KOPT-K1 (cell line): Measurements from ENCODE around the gene ZNF584.

Experiments
- H3K27ac ChIP-seq: fragments of 200-600 bp; sonication (generic); 2 replicates; pipeline ENCODE4 v1.5.1; 2016; ENCODE audit warnings: antibody characterized with exemption, mild to moderate bottlenecking, low read depth, low read length; ENCODE audit not compliant: poor library complexity, severe bottlenecking
- H3K36me3 ChIP-seq: fragments of 200-600 bp; sonication (generic); 2 replicates; pipeline ENCODE4 v1.5.1; 2017; ENCODE audit warnings: antibody characterized with exemption, mild to moderate bottlenecking, low read length, moderate library complexity; ENCODE audit not compliant: insufficient read depth
- H3K9me3 ChIP-seq: fragments of 200-600 bp; sonication (generic); 2 replicates; pipeline ENCODE4 v1.5.1; 2017; ENCODE audit warnings: antibody characterized with exemption, low read length, mild to moderate bottlenecking; ENCODE audit not compliant: insufficient read depth, poor library complexity, severe bottlenecking

The ZNF584 gene

GRCh38 chr19:58455306-58455705, 46.9 kb downstream of the ZNF584 start:
- no peak overlapping the region for H3K27ac ChIP-seq
- peaks cover 5% of the 10 kb centered on the region for H3K9me3 ChIP-seq
- peaks cover 29% of the 10 kb centered on the region for H3K36me3 ChIP-seq

- H3K36me3 ChIP-seq: peaks cover 29% of the 10 kb centered on the region
- H3K27ac ChIP-seq: no peak overlapping the region
- no peaks in the 10 kb centered on the region for H3K9me3 ChIP-seq
These were observed 47.7 kb downstream of the ZNF584 start for GRCh38 chr19:58456111-58456510.

DNA sequence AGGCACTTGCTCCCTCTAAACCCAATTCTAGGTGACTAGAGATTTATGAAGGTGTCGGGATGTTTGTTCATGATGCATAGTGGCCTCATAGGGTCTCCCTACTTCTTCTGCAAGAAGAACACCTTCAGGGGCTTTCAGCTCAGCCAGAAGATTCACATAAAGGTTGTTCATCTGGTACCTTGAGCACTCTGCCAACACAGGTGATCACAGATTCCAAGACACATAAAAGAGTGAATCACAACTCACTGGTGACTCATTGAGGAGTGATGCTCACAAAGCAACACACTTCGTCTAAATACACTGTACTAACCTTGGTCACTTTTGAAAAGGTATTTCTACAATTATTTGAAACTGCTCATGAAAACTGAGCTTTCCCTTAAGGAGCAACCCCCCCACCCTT, 51.6 kb downstream of the ZNF584 start:
- peaks cover 17% of the 10 kb centered on the region; the same call in 1 of the 2 replicates for H3K36me3 ChIP-seq
- H3K27ac ChIP-seq: no peak overlapping the region
- no peaks in the 10 kb centered on the region for H3K9me3 ChIP-seq

DNA sequence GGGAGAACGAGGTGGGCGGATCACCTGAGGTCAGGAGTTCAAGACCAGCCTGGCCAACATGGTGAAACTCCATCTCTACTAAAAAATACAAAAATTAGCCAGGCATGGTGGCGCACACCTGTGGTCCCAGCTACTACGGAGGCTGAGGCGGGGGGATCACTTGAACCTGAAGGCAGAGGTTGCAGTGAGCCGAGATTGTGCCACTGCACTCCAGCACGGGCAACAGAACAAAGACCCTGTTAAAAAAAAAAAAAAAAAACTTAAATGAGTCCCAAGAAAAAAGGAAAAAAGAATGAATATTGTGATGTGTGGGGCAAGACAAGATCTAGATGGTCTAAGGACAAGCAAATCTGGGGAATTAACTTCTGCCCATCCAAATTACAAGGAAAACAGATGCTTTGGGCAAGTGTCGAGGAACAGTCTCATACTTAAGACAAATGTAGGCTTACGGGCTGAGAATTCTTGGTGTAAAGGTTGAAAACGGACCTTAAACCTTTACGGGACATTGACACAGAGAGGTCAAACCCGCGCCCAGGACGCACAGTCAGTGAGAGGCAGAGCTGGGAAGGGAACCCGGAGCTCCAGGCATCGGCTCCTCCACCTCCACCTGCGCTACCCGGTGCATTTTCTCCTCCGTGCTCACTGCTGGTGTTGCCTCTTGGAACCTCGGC, 57.8 kb downstream of the ZNF584 start:
- H3K9me3 ChIP-seq: no peaks in the 10 kb centered on the region
- peak overlapping the region; percentile 62 for H3K27ac ChIP-seq
- H3K36me3 ChIP-seq: peaks cover 22% of the 10 kb centered on the region; the same call in 1 of the 2 replicates

DNA sequence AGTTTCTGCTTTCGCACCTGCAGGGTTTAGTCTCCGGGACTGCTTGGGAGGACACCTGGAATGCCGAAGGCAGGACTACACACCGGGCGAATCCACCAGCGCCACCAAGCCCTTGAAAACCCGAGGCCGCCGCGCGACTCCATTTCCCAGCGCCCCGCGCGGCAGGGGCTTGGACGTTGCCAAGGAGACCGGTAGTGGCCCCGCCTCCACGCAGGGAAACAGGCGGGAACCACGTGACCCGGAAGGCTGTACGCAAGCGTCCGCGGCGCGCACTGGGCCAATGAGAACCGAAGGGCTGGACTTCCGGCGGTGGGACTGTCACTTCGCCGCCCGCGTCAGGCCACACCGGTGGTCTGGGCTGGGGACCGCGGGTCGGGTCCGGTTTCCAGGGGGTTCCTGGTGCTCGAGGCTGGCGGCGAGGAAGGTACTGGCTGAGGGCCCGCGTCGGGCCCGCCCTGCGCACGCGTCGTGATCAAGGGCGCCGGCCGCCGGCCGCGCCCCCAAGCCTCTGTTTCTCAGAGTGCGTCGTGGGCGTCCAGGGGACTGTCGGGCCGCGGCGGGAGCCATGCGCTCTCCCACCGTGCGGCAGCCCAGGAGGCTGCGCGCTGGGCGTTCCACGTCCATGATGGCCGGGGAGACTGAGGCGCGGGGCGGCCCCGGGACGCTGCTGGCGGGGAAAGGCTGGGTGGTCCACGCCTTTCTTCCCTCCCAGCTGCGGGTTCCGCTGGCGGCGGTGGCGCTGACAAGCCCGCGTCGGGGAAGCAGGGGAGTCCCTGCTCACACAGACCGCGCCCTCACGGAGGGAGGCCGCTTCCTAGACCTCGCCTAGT, 58.5 kb downstream of the ZNF584 start, which contains the start of gene ZNF324:
ZNF324 (plus strand) TSS at position 321 of the 830 bp plus-strand sequence. CDS start 2,106 bp downstream, outside the sequence.
- H3K36me3 ChIP-seq: peaks cover 27% of the 10 kb centered on the region; the same call in 1 of the 2 replicates
- peak within 1 kb of the TSS; percentile 62 for H3K27ac ChIP-seq
- no peaks in the 10 kb centered on the region for H3K9me3 ChIP-seq
